ENCODE data around the gene TNFSF13B. TPM values are rescaled to one million over a fixed set of nuclear protein-coding genes. Genes with fewer than 3 reads are reported as not detected.
"Not testable (repeated sequence)": the region's sequence is repeated elsewhere in the genome, so short reads cannot be mapped to it uniquely, and the experiment has no call there.

The TNFSF13B gene
- total RNA-seq, 2 experiments from 2014 or later = 2.8 to 4.4 TPM

GRCh38 chr13:108297114-108297513 lies 27.6 kb downstream of the TNFSF13B start:
- TF ChIP-seq CTCF (IDR thresholded peaks at IDR 0.05) = no peak
- peaks cover 1% of the 10 kb centered on the region for H3K36me3 Mint-ChIP-seq (ENCODE audit: low read depth)
- H3K4me3 Mint-ChIP-seq = no peak overlapping the region
- POLR2A ChIA-PET = no interaction called here
- H3K9me3 Mint-ChIP-seq = peaks cover 3% of the 10 kb centered on the region
- DNase-seq (no peak), ATAC-seq (no peak)
- H3K27ac Mint-ChIP-seq = no peak overlapping the region
- H3K27me3 Mint-ChIP-seq = peaks cover 2% of the 10 kb centered on the region
- CTCF ChIA-PET = no interaction called here
- no peaks in the 10 kb centered on the region for H3K4me1 Mint-ChIP-seq (ENCODE audit: low read depth)
- intact Hi-C loops (cut with micrococcal nuclease) = no loop called here

- DNase-seq = no peak
- H3K36me3 Mint-ChIP-seq (ENCODE audit: low read depth) = no peaks in the 10 kb centered on the region
- peaks cover 3% of the 10 kb centered on the region for H3K4me1 Mint-ChIP-seq (ENCODE audit: low read depth)
- ChIA-PET CTCF (no interaction called here), POLR2A (no interaction called here)
- intact Hi-C loops (cut with micrococcal nuclease) = no loop called here
- H3K4me3 Mint-ChIP-seq = no peak overlapping the region
- no peaks in the 10 kb centered on the region for H3K27me3 Mint-ChIP-seq
- peaks cover 1% of the 10 kb centered on the region for H3K9me3 Mint-ChIP-seq
- no peak for ATAC-seq
- no peak for TF ChIP-seq CTCF (IDR thresholded peaks at IDR 0.05)
- H3K27ac Mint-ChIP-seq = no peak overlapping the region
These were observed 32.8 kb downstream of the TNFSF13B start for GRCh38 chr13:108302279-108302678.

- no peaks in the 10 kb centered on the region for H3K9me3 Mint-ChIP-seq
- intact Hi-C loops (cut with micrococcal nuclease) = no loop called here
- CTCF ChIA-PET = no interaction called here
These were observed 34.9 kb downstream of the TNFSF13B start for GRCh38 chr13:108304170-108305016.

GRCh38 chr13:108305655-108306054 lies 36.1 kb downstream of the TNFSF13B start:
- H3K4me1 Mint-ChIP-seq (ENCODE audit: low read depth) = peaks cover 3% of the 10 kb centered on the region
- TF ChIP-seq CTCF (IDR thresholded peaks at IDR 0.05) = no peak
- intact Hi-C loops (cut with micrococcal nuclease) = no loop called here
- peaks cover 4% of the 10 kb centered on the region for H3K36me3 Mint-ChIP-seq (ENCODE audit: low read depth)
- H3K27ac Mint-ChIP-seq = no peak overlapping the region
- no peaks in the 10 kb centered on the region for H3K9me3 Mint-ChIP-seq
- ChIA-PET CTCF (no interaction called here), POLR2A (no interaction called here)
- ATAC-seq = no peak
- no peak overlapping the region for H3K4me3 Mint-ChIP-seq
- DNase-seq = no peak
- H3K27me3 Mint-ChIP-seq = no peaks in the 10 kb centered on the region

More at GRCh38 chr13:108304170-108305016, 34.9 kb downstream of the TNFSF13B start:
- no peak for TF ChIP-seq CTCF (IDR thresholded peaks at IDR 0.05)
- Mint-ChIP-seq H3K4me1 (ENCODE audit: low read depth) (peaks cover 3% of the 10 kb centered on the region), H3K27me3 (no peaks in the 10 kb centered on the region), H3K27ac (no peak overlapping the region), H3K4me3 (no peak overlapping the region), H3K36me3 (ENCODE audit: low read depth) (peaks cover 4% of the 10 kb centered on the region)
- no peak for DNase-seq
- POLR2A ChIA-PET = no interaction called here
- no peak for ATAC-seq

GRCh38 chr13:108306860-108307259 lies 37.3 kb downstream of the TNFSF13B start:
- Mint-ChIP-seq H3K27ac (no peak overlapping the region), H3K9me3 (no peaks in the 10 kb centered on the region), H3K36me3 (ENCODE audit: low read depth) (peaks cover 4% of the 10 kb centered on the region), H3K4me3 (no peak overlapping the region), H3K4me1 (ENCODE audit: low read depth) (peaks cover 3% of the 10 kb centered on the region), H3K27me3 (no peaks in the 10 kb centered on the region)
- no peak for TF ChIP-seq CTCF (IDR thresholded peaks at IDR 0.05)
- ChIA-PET POLR2A (no interaction called here), CTCF (no interaction called here)
- intact Hi-C loops (cut with micrococcal nuclease) = no loop called here
- ATAC-seq = no peak
- DNase-seq = no peak

GRCh38 chr13:108311596-108311995 lies 42.1 kb downstream of the TNFSF13B start:
- POLR2A ChIA-PET; H3K9me3 Mint-ChIP-seq; CTCF ChIA-PET; H3K27ac Mint-ChIP-seq; ATAC-seq; H3K4me3 Mint-ChIP-seq; H3K4me1 Mint-ChIP-seq (ENCODE audit: low read depth); H3K36me3 Mint-ChIP-seq (ENCODE audit: low read depth); intact Hi-C loops (cut with micrococcal nuclease); DNase-seq; H3K27me3 Mint-ChIP-seq: not testable (repeated sequence)
